NOMO-1 treated with DMSO at 0.1 percent for 48 hours (cell line): Measurements from ENCODE around the gene CNPY1.

Source experiments
- DNase-seq: peaks from one replicate; lab custom pipeline; 2025; ENCODE audit not compliant: unreplicated experiment; lab: John Stamatoyannopoulos, UW

CNPY1 gene

DNA sequence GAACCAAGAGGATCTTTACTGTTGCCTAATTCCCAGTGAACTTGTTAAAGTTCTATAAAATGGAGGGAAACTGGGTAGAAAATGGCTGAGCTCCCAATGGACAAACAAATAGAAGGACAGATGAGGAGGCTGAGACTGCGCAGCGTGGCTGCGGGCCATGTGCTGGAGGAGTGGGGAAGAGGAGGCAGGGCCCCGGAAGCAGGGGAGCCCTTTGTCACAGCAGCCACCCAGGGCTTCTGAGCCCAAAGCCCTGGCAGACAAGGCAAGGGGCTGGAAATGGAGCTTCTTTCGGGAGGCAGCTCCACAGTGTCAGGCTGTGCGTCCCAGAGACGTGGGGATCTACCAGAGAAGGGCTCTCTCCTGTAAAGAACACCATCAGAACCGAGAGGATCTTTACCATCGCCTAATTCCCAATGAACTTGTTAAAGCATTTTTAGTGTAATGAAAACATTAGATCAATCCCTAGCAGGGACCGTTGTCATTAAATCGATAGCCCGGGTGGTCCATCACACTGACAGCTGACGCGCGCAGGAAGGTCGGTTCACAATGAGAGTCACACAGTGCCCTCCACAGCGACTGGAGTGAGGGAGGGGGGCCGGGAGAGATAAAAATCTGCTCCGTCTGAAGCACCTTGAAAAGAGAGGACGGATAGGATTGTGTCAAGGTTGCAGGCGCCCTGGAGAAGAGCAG is 14.0 kb upstream of the CNPY1 start:
- no peak for DNase-seq

DNA sequence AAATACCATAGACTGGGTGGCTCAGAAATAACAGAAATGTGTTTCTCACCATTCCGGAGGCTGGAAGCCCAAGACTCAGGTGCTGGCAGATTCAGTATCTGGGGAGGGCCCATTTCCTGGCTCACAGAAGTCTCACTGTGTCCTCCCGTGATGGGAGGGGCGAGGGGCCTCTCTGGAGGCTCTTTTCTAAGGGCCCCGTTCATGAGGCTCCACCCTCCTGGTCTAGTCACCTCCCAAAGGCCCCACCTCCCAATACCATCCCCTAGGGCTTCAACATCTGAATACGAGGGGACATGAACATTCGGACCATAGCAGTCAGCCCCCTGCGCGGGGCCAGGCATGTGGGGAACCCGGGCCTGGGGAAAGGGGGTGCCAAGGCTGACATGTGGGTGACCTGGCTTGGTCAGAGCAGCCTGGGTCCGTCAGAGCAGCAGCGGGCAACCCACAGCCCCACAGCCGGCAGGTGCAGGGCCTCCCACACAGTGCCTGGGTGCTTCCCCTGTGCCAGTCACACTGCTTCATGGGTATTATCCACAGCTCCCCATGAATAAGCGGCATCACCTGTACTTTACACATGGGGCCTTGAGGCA is 13.3 kb upstream of the CNPY1 start:
- no peak for DNase-seq

DNA sequence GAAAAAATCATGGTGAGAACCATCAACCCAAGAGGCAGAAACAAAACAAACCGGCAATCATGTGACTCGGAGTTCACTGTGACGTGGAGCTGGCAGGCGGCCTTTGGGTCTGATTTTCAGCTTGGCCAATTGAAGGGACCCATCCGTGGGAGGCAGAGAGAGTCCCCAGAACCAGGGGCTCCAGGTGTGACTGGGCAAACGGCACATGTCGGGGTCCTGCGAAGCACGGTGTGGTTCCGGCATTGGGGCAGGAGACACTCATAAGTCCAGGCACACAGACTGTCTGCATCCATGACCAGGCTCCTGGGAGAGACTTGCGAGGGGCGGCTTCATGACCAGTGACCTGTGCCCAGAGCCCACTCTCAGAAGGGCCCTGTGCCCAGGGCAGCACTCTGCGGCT is 12.6 kb upstream of the CNPY1 start:
- DNase-seq = no peak

DNA sequence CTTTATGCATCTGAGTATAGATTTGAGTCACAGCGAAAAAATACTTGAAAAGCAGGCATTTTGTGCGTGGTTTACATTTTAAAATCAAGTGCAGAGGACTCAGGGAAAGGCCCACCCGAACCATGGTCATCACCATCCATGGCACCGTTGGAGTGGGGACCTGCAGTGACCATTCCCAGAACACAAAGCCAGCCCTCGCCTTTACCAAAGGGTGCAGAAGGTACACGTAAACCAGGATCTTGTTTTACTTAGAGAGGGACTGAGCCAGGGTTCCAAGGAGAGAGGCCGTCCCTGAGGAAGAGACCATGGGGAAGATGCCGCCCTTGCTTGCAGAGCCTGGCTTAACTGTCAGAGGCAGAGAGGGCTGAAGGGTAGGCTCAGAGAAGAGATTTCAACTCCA is 12.0 kb upstream of the CNPY1 start:
- DNase-seq = no peak

DNA sequence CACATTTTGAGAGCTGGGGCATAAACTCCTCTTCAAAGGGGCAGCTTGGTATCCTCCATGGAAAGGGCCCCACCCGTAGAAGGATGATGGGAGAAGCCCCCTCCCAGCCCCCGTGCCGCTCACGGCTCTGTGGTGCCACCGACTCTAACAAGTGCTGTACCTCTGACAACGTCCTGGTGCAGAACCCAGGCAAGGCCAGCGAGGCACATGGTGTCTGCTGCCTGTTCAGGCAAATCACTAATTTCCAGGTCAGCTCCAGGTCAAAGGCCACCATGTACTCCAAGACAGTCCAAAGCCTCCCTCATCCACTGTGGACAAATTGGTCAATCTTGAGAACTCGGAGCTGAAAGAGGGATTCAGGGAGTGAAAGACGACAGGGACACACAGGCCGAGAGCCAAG is 11.4 kb upstream of the CNPY1 start:
- DNase-seq = no peak

DNA sequence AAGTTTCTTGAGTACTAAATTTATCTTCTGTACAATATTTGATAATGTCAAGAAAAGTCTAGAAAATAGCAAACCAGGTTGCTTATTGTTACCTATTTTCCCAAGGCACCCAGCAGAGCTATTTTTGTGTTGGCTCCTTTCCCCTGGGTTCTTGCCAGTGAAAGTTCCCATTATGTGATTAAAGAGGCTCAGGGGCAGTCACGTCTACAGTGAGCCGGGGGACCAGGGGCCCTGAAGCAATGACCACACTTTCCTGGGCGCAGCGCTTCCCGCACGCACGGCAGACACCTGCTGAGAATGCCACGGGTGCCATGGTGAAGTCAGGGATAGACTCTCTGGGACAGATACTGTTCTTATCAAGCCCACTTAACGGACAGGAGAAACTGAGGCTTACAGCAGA is 10.4 kb upstream of the CNPY1 start:
- DNase-seq = no peak

DNA sequence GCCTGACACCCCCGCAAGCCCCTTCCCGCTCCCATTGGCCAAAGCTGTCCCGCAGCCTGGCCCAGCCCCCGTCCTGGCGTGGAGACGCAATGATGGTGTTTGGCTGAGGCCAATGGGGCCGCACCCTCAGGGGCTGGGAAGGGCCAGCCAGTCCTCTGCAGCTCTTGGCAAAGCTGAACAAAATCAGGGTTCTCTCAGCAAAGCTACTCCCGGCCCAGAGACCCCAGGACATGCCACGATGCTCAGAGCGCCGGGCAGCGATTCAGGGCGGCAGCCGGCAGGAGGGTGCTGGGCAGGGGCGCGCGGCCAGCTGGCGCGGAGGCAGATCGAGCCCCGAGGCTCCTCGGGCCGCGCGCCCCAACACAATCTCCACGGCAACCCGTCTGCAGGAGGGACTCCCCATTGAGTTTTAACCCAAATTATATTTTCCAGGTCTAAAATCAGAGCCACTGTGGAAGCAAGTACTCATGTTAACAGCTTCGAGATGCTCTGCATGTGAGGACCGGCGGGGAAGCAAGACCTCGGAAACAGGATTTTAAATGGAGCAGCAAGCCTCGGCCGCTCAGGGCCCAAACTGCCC is 8.8 kb upstream of the CNPY1 start:
- DNase-seq = no peak

DNA sequence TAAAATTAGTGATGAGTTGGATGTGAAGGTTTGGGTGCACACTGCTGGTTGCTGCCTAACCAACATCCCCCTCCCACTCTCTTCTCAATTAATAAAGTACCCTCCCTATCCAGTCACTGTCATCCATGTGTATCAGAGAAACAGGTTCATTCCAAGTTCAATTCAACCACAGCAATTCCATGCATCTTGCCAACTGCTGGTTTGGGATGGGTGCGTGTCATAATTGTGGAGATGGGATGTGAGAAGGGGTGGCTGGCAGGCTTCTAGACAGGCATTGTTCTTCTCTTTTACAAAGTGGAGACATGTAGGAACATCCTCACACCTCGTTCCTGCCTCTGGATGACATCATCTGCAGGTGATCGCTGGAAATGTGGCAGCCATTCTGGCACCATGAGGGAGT is 7.5 kb upstream of the CNPY1 start:
- DNase-seq = no peak

DNA sequence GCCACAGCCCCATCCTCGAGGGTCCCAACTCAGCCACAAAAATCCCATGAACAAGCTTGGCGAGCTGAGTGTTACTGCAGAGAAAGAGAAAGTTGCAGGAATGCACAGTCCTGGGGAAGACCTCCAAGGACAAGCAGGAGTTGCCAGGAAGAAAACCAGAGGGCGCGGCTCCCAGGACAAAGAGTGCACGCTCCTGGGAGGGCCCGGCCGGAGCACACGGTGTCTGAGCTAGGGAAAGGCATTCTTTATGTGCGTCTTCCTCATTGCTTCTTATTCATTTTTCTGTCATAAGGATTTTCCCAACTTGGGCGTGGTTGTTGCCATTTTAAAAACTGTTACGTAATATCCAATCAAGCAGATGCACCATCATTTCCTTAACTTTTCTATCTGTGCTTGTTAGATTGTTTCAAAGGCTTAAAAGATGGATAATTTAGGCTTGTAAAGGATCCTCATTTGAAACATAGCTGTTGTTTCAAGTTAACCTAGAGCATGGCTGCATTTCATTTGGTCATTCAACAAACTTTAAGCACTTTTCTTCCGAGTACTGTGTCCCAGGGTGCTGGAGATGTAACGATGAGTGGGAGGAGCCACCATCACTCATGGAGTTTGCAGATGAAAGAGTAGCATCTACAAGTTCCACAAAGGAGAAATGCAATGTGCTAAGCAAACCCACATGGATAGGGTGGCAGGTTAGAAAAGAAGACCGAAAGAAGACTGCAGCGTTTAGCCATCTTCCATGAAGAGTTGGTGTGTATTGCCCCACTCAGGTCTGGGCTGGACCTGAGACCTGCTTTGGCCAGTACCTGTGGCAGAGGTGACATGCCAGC is 5.6 kb upstream of the CNPY1 start:
- no peak for DNase-seq

DNA sequence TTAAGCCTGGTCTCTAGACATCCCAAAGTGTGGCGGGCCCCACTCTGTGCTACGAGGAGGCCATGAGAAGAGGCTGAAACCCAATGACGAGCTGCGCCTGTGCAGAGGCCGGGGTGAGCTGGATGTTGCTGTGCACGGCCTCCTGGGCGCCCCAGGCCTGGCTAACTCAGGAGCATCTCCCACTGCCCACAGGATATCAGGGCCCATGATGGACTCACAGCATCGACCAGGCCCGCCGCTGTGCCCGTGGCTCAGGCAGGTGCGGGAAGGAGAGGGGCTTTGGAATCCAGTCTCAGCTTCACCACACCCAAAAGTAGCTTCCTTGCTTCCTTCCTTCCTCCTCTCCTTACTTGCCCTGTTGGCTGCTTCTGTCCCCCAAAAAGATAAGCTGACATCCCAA is 4.6 kb upstream of the CNPY1 start:
- no peak for DNase-seq

DNA sequence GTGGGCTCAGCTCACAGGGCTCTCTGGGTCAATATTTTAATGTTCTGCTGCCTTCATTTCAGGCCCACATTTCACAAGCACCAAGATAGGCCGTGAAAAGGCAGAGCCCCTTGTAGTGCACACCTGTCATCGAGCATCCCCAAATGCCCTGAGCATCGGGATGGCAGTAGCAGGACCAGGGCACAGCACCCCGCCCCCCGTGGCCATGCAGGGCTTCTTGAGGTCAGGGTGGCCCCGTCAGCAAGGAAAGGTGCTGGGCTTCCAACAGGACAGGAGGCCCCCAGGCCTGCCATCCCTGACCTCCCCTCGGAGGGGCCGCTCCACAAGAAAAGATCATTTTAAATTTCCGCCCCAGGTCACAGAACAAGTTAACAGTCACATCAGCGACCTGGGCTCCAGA is 2.9 kb upstream of the CNPY1 start:
- no peak for DNase-seq

DNA sequence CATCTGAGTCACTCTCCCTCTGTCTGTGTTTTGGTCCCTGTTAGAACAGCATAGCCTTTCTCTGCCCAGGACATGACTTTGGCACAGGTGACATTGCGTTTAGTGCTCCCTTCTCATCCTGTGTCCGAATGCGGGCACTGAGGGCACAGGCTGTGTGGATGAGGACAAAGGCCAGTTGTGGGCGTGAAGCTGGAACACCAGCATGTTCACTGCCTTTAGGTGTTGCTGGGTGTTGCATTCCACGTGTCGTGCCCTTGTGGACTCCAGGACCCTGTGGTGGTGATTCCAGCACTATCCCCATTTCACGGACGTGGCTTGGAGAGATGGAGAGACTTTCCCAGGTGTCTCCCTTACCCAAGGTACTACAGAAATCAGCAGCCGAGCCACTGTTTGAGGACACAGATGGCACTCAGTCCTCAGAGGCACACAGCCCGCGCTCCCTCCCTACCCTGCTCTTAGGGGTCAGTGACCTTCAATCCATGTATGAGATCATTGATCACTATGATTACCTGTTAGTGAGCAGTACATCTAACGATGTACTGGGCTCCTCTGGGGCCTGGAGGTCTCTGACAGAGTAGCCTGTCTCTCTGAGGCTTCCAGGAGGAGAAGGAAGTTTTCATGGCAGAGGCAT is 917 bp upstream of the CNPY1 start:
- DNase-seq = no peak

DNA sequence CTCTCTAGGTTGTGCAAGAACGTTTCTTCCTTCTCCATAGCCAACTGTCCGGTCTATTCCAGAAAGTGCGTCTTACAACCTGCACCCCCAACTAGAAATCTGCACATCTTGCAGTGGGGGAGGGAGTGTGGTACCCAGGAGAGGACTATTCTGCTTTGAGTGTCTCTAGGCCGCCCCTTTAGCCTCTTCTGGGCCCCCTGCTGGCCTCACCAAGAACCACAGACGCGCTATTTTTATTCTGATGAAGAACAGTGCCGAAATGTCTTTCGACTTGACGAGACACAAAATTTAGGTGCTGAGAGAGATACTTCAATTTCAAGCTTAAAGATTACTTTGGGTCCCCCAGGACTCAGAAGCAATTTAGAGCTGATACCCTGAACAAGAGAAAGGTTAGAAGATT is 1.0 kb downstream of the CNPY1 start:
- no peak for DNase-seq

DNA sequence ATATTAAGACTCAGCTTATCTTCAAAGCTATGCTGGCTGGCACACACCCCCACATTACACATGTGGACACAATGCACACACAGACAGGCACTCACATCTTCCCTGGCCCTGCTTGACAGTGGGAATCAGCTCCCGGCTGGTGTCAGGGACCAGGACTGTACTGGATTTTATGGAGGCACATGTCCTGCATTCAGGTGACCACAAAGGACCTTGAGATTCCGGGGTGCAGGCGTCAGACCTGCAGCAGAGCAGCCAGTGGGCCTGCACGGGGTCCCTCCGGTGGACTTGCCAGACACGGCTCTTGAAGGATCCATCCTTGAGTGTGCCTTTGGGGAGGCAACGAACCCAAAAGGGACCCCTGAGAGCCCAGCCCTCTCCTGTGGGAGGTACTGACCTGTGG is 1.9 kb downstream of the CNPY1 start:
- no peak for DNase-seq

DNA sequence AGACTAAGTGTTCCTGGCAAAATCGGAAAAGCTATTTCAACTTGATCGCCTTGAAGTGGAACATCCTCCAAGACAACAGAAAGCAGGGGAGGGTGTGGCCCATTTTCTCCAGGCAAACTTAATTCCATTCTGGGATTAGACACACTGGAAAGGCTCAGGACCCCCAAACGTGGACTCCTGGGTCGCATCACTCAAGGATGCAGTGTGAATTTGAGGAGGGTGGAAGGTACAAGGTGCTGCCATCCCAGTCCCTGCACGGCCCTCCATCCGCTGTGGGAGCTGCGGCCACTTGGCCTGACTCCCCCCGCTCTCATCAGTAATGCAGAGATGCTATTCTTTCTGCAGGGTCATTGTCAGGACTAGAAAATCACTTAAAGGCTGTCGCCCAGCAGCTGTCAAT is 2.4 kb downstream of the CNPY1 start:
- no peak for DNase-seq

DNA sequence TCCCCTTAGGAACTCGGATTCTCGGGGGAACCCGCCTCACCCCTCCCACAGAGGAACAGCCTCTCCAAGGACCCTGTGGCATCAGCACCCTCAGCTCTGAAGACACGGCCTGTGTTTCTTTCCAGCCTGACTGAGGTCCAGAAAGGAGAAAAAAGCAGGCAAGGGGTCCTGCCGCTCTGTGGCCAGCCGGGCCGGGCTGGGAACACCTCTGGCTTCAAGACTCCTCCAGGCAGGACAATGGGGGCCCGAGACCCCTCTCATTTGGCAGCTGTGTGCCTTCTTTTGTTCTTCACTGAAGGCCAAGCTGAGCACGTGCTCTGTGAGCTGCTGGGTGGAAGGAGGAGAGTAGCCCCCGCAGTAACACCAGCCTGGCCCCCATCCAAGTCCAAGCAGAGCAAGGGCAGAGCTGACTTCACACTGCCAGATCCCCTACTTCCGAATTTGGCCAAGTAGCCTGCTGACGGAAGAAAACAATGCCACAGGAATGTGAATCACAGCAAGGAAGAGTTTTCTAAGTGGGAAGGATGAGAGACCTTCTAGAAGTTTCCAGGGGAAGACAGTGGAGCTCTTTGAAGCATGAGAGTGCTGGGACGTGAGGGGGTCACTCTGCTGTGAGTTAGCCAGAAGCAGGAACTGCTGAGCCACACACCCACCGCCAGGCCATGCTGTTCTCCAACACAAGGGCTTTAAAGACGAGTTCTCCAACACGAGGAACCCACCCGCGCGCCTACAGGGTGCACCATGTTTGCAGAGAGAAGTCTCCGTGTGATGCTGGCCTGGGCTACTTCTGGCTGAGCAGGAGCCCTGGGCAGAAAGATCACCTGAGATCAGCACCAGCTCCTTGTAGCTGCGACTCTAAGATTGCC is 3.1 kb downstream of the CNPY1 start:
- DNase-seq = no peak

DNA sequence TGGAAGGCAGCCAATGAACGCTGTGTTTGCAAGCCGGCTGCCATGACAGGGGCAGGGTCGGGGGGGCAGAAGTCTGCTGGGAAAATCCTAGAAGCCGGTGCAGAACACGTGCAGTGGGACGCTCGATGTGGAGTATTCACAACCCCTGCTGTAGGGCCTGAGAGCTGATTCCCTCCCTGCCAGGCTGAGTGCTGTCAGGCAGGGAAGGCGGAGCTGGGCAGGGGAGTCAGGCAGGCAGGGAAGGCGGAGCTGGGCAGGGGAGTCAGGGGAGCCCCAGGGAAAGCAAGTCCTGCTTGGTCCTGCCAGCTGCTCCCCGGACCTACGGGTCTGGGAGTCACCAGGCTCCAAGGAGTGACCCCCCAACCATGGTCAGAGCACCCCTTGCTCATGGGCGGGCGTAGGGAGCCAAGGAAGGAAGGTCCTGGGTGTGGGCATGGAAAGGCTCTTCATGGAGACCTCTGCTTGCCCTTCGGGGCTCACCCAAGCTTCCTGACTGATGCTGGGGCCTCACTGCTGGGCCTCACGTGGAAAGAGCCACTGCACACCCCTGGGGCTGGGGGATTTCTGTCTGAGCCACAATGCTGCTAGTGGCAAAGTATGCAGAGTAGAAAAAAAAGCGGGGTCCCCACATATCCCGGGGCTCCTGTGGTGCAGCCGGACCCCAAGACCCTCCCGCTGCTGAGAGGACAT is 4.2 kb downstream of the CNPY1 start:
- DNase-seq = no peak

DNA sequence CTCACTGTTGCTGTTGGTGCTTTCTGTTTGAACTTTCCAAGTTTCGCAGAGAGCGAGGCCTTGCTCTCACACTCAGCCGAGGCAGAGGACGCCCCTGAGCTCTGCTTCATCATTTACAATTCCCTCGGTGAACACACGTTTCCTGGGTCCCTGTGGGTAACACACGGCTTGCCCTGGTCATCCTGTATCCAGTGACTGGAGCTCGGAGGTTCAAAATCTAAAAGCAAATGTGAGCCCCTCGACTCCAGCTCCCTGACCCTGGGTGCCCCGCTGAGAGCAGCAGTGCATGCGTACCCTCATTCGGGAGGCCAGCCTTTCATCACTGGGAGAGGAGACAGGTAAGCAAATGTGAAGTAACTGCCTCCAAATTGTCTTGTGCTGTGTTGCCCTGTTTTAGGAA is 5.8 kb downstream of the CNPY1 start:
- DNase-seq = no peak

DNA sequence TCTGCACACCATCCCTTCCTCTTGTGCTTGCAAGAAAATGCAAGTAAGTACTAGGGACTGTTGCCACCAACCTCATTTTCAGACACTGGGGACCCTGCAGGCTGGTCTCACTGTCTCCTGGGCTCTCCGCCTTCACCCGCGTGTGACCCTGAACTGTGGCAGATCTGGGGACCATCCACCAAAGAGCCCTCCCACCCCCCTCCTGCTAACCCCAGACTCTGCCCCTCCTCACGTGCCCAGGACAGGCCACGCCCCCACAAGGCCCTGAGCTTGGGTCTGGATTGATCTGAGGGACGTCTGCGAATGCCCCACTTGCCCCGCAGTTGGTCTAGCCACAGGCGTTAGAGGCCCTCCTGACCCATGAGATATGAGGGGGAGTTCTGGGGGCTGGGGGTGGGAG is 8.1 kb downstream of the CNPY1 start:
- no peak for DNase-seq

DNA sequence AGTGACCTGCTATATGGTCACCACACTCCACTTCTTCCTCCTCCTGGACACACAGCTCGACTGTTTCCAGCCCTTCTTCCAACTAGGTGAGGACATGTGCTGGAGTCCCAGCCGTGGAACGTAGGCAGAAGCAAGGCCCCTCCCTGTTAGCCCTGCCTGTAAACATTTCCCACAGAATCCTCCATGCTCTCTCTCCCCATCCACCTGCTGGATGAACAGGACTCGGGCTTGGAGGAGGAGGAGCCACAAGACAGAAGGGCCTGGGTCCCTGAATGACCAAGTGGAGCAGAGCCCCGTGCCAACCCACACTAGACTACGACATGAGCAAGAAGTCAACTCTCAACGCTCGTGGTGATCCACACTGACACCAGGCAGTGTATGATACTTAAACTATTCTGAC is 9.9 kb downstream of the CNPY1 start:
- no peak for DNase-seq
